LNCaP clone FGC (cell line): ENCODE results near the gene SHFL.

Experiments
- DNase-seq: peaks from one replicate; pipeline ENCODE4 v3.0.0-alpha.2; 2011; ENCODE audit warnings: low read depth
- H3K4me3 ChIP-seq: 2 replicates; pipeline ENCODE4 v1.5.1; 2011; ENCODE audit warnings: mild to moderate bottlenecking, low read depth, low read length, control low read depth
- TF ChIP-seq, protein P1 (sequence below): IDR thresholded peaks from 2 replicates; pipeline ENCODE4 v1.5.1; 2012; ENCODE audit warnings: mild to moderate bottlenecking; ENCODE audit not compliant: control insufficient read depth, insufficient read depth; ENCODE audit errors: extremely low read depth

Gene SHFL

DNA sequence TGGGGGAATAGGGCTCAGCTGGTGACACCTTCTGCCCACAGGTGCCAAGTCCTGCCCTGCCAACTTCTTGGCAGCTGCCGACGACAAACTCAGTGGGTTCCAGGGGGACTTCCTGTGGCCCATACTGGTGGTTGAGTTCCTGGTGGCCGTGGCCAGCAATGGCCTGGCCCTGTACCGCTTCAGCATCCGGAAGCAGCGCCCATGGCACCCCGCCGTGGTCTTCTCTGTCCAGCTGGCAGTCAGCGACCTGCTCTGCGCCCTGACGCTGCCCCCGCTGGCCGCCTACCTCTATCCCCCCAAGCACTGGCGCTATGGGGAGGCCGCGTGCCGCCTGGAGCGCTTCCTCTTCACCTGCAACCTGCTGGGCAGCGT lies 27.5 kb downstream of the SHFL start:
- no peak for DNase-seq
- no peak overlapping the region for H3K4me3 ChIP-seq
- TF ChIP-seq, protein P1, sequence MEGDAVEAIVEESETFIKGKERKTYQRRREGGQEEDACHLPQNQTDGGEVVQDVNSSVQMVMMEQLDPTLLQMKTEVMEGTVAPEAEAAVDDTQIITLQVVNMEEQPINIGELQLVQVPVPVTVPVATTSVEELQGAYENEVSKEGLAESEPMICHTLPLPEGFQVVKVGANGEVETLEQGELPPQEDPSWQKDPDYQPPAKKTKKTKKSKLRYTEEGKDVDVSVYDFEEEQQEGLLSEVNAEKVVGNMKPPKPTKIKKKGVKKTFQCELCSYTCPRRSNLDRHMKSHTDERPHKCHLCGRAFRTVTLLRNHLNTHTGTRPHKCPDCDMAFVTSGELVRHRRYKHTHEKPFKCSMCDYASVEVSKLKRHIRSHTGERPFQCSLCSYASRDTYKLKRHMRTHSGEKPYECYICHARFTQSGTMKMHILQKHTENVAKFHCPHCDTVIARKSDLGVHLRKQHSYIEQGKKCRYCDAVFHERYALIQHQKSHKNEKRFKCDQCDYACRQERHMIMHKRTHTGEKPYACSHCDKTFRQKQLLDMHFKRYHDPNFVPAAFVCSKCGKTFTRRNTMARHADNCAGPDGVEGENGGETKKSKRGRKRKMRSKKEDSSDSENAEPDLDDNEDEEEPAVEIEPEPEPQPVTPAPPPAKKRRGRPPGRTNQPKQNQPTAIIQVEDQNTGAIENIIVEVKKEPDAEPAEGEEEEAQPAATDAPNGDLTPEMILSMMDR, result no peak

DNA sequence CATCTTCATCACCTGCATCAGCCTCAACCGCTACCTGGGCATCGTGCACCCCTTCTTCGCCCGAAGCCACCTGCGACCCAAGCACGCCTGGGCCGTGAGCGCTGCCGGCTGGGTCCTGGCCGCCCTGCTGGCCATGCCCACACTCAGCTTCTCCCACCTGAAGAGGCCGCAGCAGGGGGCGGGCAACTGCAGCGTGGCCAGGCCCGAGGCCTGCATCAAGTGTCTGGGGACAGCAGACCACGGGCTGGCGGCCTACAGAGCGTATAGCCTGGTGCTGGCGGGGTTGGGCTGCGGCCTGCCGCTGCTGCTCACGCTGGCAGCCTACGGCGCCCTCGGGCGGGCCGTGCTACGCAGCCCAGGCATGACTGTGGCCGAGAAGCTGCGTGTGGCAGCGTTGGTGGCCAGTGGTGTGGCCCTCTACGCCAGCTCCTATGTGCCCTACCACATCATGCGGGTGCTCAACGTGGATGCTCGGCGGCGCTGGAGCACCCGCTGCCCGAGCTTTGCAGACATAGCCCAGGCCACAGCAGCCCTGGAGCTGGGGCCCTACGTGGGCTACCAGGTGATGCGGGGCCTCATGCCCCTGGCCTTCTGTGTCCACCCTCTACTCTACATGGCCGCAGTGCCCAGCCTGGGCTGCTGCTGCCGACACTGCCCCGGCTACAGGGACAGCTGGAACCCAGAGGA lies 28.0 kb downstream of the SHFL start:
- DNase-seq, result no peak
- no peak overlapping the region for H3K4me3 ChIP-seq
- TF ChIP-seq, protein P1, result no peak

DNA sequence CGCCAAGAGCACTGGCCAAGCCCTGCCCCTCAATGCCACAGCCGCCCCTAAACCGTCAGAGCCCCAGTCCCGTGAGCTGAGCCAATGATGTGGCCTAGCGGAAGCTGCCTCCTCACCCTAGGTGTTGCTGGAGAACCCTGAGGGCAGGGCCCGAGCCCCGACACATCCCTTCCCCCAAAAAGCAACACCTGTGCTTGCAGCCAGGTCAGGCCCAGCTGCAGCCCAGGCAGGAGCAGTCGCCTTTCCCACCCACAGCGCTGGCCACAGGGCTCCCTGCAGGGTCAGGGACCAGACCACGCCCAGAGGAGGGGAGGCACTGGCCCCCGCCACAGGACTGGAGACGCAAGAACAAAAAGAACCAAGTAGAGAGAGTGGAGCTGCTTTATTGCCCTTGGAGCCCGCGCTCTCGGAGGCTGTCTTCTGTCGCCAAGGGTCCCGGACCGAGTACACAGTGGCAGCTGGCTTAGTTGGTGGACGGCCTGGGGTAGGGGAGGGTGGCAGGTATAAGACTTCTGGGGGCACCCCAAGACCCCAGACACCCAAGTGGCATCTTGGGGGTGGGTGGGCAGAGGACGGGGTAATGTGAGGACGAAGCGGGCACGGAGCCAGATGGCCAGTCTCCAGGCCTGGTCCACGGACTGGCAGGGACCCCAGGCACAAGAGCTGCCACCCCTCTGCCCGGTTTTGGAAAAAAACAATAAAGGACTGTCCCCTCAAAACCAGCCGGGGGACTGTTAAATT lies 28.7 kb downstream of the SHFL start:
- H3K4me3 ChIP-seq, result no peak overlapping the region
- DNase-seq, result no peak
- TF ChIP-seq, protein P1, result no peak

DNA sequence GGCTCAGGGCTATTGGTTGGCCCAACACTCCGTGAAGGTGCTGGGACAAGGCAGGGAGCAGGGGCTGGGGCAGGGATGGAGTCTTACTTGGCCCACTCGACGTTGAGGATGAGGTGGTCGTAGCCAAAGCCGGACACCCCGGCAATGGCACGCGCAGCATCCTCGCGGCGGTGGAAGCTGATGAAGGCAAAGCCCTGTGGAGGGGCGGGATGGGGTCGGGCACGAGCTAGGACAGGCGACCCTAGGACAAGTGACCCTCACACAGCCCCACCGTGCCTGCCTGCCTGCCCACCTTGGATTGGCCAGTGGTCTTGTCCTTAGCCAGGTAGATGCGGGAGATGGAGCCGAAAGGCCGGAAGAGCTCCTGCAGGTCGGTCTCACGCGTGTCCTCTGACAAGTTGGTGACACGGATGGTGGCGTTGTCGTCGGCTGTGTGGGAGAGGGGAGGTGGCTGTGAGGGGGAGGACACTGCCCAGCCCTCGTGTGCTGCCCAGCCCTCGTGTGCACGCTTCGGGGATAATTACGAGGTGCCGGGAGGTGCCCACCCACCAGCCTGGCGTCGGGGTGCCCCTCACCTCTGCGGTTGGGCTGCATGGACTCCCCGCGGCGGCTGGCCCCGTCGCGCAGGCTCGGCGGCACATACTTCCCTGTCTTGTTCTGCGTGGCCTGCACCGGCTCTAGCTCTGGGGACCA lies 29.4 kb downstream of the SHFL start:
- no peak overlapping the region for H3K4me3 ChIP-seq
- DNase-seq, result no peak
- TF ChIP-seq, protein P1, result no peak

DNA sequence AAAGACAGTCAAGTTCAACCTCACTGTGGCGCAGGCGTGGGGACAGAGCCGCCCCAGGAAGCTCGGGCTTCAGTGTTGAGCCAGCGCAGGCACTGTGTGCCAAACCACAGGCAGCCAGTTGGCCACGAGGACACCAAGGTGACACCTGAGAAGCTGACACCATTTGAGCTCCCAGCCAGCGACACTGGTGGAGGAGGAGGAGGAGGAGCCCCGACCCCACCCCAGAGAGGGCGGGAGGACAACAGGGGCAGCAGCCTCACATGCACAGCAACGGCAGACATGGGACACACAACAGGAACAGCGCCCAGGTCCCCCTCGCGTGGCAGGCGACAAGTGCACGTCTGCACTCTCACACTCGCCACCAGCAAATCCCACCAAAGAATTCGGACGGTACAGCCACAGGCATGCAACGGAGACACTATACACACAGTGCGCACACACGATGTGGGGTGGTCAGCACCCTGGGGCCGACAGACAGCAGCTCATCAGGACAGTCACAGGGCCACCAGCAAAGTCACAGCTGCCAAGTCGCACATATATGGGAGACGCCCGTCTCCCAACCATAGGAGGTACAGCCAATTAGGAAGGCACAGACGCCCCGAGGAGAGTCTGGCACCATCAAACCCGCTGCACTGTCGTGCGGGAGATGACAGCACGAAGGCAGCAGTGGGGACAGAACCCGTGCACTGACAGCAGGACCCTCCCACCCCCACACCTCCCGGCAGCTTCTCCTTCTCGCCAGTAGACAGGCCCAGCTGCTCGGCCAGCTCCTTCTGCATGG lies 30.2 kb downstream of the SHFL start:
- DNase-seq, result no peak
- H3K4me3 ChIP-seq, result no peak overlapping the region
- TF ChIP-seq, protein P1, result no peak

DNA sequence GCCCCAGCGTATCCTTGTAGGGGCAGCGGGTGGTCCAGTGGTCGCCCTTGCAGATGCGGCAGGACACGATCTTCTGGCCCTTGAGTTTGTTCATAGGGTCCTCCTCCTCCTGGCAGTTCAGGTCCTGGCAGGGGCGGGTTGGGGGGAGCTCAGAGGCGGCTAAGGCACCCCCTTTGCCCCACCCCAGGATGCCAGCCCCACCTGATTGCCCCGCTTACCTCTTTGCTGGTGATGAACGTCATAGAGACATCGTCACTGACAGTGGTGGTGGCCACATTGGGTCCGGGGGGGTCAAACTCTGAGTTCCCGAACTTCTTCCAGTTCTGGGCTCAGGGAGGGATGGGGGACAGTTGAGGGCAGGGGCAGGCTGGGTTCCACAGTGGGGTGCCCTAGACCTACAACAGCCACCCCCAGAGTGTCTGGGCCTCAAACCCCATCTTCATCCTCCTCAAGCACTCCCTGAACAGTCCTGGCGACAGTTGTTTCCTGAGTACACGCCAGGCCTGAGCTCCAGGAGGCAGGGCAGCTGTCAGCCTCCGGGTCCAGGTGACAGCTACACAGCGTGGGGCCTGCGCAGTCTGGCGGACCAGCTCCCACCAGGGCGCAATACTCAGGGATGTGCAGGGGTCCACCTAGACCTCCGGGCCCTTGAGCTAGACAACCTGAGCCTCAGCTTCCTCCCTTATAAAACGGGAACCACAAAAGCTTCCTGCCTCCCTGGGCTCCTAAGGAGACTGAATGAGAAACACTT lies 30.9 kb downstream of the SHFL start:
- DNase-seq, result no peak
- TF ChIP-seq, protein P1, result no peak
- H3K4me3 ChIP-seq, result no peak overlapping the region
